Nephron progenitor cell (in vitro differentiated cells): ENCODE results near the gene NAIF1.
"Not testable (repeated sequence)": the region's sequence is repeated elsewhere in the genome, so short reads cannot be mapped to it uniquely, and the experiment has no call there.

Source experiments
- DNase-seq: peaks from one replicate; pipeline ENCODE4 v3.0.0; 2021
- H3K27ac Mint-ChIP-seq: 2 replicates; pipeline ENCODE4 v1.8.0; 2021; ENCODE audit warnings: mild to moderate bottlenecking, moderate library complexity, mixed read lengths
- H3K27me3 Mint-ChIP-seq: 2 replicates; pipeline ENCODE4 v1.8.0; 2021; ENCODE audit warnings: mild to moderate bottlenecking, low read depth, mixed read lengths; ENCODE audit not compliant: poor library complexity
- H3K36me3 Mint-ChIP-seq: 2 replicates; pipeline ENCODE4 v1.8.0; 2021; ENCODE audit warnings: low read depth, mixed read lengths
- H3K4me1 Mint-ChIP-seq: 2 replicates; pipeline ENCODE4 v1.8.0; 2021; ENCODE audit warnings: mixed read lengths
- H3K4me3 Mint-ChIP-seq: 2 replicates; pipeline ENCODE4 v1.8.0; 2021; ENCODE audit warnings: mild to moderate bottlenecking, moderate library complexity, mixed read lengths
- H3K9me3 Mint-ChIP-seq: 2 replicates; pipeline ENCODE4 v1.8.0; 2021; ENCODE audit warnings: mild to moderate bottlenecking, moderate library complexity, mixed read lengths
- TF ChIP-seq, protein P1 (sequence below): fragments of 200-600 bp; sonication (generic); IDR thresholded peaks from 2 replicates; pipeline ENCODE4 v1.5.0; 2021; ENCODE audit warnings: antibody characterized with exemption

The NAIF1 gene

DNA sequence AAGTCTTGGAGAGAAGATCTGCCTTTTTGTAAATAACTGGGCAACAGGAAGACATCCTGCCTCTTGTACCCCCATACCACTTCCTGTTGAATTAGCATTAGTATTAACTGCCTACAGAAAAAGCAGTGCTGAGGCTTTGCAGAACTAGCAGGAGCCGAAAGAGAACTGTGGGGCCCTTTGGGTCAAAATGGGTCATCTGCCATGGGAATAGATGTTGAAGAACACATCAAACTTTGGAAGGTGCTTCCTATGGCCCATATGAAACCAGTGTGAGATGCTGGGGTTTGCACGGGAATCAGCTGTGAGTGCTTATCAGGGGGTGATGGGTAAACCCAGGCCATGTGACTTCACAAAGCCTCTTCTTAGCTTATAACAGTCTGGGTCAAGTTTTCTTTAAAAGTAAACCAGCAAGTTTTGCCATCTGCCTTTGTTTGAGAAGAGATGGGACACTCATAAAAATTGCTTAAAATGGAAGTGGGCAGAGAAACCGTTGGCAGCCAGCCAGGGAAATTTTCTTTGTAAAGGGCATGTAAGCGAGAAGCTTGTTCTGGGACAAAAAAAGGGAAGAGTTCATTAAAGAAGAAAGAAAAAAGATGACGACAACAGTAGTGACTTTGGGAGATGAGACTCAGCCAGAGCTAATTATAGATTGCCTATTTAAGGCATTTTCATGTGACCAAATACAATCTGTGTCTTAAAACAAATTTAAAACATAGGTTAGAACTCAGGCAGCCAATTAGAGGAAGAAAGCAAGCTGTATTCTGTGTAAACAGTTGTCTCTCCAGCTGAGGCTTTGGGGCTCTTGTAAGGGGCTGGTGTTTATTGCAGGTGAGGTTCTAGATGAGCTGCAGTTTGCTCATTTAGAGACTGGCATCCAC lies 5.3 kb upstream of the NAIF1 start:
- Mint-ChIP-seq H3K36me3 (peaks cover 6% of the 10 kb centered on the region), H3K9me3 (no peaks in the 10 kb centered on the region), H3K27ac (peak overlapping the region; percentile 95), H3K4me3 (peak overlapping the region; percentile 31), H3K27me3 (peaks cover 5% of the 10 kb centered on the region), H3K4me1 (peaks cover 36% of the 10 kb centered on the region)
- no peak for DNase-seq
- TF ChIP-seq, protein P1, sequence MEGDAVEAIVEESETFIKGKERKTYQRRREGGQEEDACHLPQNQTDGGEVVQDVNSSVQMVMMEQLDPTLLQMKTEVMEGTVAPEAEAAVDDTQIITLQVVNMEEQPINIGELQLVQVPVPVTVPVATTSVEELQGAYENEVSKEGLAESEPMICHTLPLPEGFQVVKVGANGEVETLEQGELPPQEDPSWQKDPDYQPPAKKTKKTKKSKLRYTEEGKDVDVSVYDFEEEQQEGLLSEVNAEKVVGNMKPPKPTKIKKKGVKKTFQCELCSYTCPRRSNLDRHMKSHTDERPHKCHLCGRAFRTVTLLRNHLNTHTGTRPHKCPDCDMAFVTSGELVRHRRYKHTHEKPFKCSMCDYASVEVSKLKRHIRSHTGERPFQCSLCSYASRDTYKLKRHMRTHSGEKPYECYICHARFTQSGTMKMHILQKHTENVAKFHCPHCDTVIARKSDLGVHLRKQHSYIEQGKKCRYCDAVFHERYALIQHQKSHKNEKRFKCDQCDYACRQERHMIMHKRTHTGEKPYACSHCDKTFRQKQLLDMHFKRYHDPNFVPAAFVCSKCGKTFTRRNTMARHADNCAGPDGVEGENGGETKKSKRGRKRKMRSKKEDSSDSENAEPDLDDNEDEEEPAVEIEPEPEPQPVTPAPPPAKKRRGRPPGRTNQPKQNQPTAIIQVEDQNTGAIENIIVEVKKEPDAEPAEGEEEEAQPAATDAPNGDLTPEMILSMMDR: no peak

DNA sequence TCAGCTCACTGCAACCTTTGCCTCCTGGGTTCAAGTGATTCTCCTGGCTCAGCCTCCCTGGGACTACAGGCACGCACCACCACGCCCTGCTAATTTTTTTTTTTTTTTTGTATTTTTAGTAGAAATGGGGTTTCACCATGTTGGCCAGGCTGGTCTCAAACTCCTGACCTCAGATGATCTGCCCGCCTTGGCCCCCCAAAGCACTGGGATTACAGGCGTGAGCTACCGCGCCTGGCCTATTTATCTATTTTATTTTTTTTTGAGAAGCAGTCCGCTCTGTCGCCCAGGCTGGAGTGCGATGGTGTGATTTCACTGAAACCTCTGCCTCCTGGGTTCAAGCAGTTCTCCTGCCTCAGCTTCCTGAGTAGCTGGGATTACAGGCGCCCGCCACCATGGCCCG lies 4.4 kb upstream of the NAIF1 start:
- not testable (repeated sequence) for H3K27ac Mint-ChIP-seq, H3K9me3 Mint-ChIP-seq, H3K4me3 Mint-ChIP-seq, H3K36me3 Mint-ChIP-seq, H3K27me3 Mint-ChIP-seq, DNase-seq
- peaks cover 34% of the 10 kb centered on the region for H3K4me1 Mint-ChIP-seq

DNA sequence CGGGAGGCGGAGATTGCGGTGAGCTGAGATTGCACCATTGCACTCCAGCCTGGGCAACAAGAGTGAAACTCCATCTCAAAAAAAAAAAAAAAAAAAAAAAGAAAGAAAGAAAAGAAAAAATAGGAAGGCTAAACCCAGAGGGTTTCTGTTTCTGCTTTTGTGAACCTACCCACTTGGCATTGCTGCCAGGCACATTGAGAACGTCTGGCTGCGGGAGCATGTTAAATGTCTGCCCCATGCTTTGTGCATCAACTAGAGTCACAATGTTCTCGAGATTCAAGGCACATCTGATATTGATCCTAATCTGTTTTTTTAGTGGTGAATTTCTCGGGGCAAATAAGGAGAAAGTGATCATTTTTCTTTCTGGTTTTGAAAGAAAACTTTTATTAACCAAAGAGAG lies 3.8 kb upstream of the NAIF1 start:
- Mint-ChIP-seq H3K36me3 (peaks cover 3% of the 10 kb centered on the region), H3K9me3 (no peaks in the 10 kb centered on the region), H3K4me3 (peak overlapping the region; percentile 32), H3K27me3 (no peaks in the 10 kb centered on the region), H3K4me1 (peaks cover 39% of the 10 kb centered on the region), H3K27ac (no peak overlapping the region)
- TF ChIP-seq, protein P1: no peak
- no peak for DNase-seq

DNA sequence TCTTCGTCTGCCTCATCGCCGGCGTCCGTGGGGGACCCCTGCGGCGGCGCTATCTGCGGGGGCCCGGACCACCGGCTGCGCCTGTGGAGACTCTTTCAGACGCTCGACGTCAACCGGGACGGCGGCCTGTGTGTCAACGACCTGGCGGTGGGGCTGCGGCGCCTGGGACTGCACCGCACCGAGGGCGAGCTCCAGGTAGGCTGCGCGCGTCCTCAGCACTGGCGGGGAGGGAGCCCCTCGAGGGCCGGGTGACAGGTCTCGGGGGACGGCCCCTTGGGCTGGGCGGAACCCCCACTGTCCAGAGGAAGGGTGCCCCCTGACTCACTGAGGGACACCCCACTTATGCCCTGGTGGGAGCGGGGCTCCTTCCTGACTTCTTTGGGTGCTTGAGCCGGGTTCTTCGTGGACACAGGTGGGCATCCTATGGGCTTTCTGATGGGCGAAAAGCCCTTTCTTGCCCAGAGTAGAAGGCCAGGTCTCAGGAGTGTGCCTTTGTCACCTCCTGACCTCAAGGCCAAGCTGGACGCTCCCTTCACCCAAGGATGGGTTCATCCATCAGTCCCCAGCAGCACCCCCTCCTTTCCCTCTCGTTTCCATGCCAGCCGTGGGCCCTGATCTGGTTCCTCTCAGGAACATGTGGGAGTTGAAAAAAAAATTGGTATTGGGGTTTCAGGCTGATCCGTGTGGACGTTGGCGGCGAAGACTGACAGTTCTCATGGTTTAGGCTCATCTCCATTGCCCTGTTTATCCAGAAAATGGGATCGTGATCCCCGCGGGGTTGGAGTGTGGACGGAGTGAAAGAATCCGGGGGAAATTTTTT lies 1.5 kb upstream of the NAIF1 start:
- H3K4me1 Mint-ChIP-seq: peaks cover 46% of the 10 kb centered on the region
- no peak overlapping the region for H3K27ac Mint-ChIP-seq
- no peak for DNase-seq
- peaks cover 10% of the 10 kb centered on the region for H3K36me3 Mint-ChIP-seq
- no peaks in the 10 kb centered on the region for H3K9me3 Mint-ChIP-seq
- no peaks in the 10 kb centered on the region for H3K27me3 Mint-ChIP-seq
- TF ChIP-seq, protein P1: no peak
- H3K4me3 Mint-ChIP-seq: peak overlapping the region; percentile 92

DNA sequence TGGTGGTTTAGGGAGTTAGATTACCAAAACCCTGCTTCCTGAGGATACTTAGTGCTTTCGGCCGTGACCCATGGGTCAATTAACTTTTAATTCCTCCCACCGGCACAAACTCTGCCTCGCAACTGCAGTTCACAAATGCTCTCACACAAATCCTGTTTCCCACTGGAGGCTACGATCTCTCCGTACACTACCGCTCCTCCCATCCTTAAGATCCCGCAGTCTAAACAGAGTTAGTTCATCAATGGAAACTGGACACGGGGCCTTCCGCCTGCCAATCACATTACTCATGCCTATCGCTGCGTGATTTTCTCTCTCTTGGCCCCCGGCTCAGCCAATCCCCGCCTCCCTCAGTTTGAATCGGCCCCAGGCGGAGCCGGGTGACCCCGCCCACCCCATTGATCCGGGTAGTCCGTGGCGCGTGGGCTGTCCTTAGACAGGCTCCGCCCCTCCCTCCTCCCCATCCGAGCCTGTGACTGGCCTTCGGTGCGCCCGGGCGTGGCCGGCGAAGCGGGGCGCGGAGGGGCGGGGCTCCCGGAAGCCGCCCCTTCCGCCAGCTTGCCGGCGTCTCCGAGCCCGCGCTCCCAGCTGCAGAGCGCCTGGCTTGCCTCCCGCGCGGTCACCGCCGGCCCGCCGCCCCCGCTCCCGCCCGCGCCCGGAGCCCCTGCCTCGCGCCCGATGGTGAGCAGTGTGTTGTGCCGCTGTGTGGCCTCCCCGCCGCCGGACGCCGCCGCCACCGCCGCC lies 695 bp upstream of the NAIF1 start, which contains the start of gene SLC25A25:
TSS of gene SLC25A25 (plus strand) at position 588 of the 741 bp plus-strand sequence. CDS start at position 676, 88 bp downstream.
- H3K27me3 Mint-ChIP-seq: no peaks in the 10 kb centered on the region
- peaks cover 39% of the 10 kb centered on the region for H3K4me1 Mint-ChIP-seq
- H3K4me3 Mint-ChIP-seq: peak within 1 kb of the TSS; percentile 92
- TF ChIP-seq, protein P1: no peak
- peak; percentile 100 for DNase-seq
- no peaks in the 10 kb centered on the region for H3K9me3 Mint-ChIP-seq
- H3K27ac Mint-ChIP-seq: no peak within 1 kb of the TSS
- peaks cover 10% of the 10 kb centered on the region for H3K36me3 Mint-ChIP-seq
